HL-60/S4 treated with retinoic acid at 250 ng/mL for 4 days and 3 days (cell line): Measurements from ENCODE around the gene CLCNKA.

Experiments
- in situ Hi-C: fragments of 300-500 bp; cut with MboI; formaldehyde crosslinking; loops from 2 replicates; pipeline ENCODE4 v1.7.0; 2022; ENCODE audit warnings: low sequenced_read_pairs

The CLCNKA gene

DNA sequence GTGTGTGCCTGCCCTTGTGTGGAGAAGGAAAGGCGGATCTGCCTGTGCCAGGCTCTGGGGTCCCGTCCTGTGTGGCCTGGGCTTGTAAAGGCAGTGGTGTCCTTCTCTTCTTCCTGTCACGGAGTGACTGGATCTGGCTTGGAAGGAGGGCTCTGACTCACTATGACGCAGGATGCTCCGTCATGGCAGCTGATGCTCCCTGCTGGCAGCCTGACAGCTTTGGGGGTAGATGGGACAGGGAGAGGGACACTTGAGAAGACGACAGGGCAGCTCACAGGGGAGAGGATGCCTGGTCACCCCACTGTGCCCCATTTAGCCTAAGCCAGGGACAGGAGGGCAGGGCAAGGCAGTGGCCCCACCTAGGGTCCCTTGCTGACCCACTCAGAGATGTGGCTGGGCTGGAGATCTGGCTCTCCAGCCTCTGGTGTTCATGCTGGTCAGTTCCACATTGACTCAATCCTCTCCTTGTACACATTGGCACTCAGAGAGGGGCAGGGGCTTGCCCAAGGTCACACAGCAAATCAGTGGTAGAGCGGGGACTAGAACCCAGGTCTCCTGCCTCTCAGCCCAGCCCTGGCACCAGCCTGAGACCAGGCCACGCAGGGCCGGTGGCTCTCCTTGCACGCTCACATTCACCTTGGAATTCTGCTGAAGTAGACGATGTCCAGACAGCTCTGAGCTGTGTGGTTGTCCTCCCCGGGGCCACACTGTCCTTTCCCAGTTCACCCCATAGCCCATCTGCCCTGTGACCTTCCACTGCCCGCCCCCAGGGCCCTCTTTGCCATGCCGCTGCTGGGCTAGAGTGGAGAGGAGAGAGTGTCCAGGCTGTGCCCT, 54.4 kb downstream of the CLCNKA start:
- in situ Hi-C loops, result loop anchor here (25.0 kb wide), 1 partner anchor 536 kb away; the partner anchor contains the start of gene NBPF1

DNA sequence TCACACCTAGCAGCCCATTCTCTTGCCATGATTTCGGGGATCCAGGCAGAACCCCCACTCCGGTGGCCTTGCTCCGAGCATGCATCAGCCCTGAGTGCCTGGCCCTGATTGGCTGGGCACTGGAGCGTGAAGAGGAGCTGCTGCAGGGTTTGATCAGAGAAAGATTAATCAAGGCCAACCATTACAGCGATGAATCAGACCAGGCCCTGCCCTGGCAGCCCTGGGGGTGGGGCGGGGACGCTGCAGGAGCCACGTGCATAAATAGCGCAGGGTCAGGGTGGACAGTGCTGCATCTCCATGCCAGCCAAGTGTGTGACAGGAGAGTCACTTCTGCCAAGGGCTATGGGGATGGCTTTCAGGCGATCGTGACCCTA, 55.0 kb downstream of the CLCNKA start:
- in situ Hi-C loops, result loop anchor here (25.0 kb wide), 1 partner anchor 535 kb away; the partner anchor contains the start of gene NBPF1

DNA sequence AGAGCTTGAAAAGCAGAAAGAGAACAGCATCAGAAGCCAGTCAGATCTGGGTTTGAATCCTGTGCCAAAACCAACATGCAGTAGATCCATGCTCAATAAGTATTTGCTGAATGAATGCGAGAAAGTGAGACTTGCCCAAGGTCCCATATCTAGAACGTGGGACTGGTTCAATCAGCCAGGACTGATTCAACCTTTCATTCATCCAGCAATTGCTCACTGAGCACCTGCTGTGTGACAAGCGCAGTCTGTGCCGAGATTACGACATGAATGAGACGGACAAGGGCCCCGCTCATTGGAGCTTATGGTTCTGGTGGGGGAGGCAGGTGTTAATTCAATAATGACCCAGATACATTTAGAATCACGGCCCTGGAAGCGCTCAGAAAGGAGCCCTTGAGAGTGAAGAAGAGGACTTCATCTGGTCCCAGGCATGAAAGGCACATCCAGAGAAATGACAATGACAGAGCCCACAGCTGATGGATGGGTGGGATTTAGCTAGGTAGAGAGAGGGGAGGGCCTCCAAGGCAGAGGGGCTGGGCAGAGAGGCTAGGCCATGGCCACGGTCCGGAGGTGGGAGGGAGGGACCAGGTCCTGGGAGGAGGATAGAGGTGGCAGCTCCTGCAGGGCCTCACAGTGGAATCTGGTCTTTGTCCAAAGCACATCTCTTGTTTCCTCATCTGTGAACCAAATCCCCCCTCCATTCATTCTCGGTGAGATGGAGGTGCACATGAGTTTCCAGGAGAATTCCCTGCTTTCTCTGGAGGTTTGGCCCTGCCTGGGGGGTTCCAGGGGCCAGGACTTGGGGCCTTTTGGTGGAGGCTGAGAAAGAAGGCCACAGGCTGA, 55.8 kb downstream of the CLCNKA start:
- in situ Hi-C loops, result loop anchor here (25.0 kb wide), 1 partner anchor 535 kb away; the partner anchor contains the start of gene NBPF1

DNA sequence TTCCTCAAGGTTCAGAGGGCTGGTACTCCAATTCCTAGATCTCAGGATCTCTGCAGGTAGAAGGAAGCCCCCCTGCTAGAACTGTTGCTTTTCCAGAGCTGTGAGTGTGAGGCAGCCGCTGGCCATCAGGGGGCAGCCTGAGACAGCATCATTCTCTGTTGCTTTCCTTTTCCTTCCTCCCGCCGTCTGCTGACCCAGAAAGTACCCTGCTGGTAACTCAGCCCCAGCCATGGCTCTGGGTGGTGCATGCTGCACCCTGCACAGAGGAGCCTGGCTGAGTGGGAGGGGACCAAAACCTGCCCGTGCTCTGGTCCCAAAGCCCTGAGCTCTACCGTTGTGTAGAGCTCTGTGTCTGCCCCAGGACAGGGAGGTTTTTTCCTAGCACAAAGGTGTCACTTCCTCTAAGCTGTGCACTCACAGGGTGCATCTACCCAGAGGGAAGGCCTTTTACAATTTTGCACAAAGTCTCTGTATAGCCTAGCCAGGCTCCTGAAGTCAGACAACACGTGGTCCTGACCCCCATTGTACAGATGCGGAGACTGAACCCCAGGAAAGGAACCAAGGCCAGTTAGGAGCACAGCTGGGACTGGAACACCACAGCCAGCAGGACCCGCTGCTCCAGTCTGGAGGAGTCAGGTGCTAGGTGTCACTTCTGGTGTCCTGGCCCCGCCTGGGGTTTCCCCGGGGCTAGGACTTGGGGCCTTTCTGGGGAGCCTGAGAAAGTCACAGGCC, 57.3 kb downstream of the CLCNKA start:
- in situ Hi-C loops, result loop anchor here (25.0 kb wide), 1 partner anchor 533 kb away; the partner anchor contains the start of gene NBPF1

DNA sequence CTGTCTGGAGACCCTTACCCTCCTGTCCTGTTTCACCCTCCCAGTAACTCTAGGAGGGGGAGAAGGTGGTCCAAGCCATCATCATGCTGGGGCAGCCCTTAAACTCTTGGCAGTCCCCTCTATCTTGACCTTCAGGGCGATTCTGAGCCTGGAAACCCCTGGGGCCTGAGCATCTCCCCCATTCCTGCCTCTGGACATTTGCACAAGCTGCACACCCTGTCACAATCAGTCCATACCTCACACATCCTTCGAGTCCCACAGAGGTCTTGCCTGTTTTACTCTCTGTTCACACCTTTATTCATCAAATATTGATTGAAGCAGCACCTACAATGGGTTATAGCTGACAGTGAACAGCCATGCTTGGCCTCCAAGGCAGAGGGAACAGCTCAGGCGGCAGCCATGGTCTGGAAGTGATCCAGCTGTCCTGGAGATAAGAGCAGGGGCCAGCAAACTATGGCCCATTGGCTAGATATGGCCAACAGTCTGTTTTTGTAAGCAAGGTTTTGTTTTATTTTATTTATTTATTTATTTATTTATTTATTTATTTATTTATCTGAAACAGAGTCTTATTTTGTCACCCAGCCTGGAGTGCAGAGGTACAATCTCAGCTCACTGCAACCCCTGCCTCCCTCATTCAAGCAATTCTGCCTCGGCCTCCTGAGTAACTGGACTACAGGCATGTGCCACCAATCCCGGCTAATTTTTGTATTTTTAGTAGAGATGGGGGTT, 58.8 kb downstream of the CLCNKA start:
- in situ Hi-C loops, result loop anchor here (5.0 to 25.0 kb wide), 2 partner anchors 107 to 532 kb away; partner anchors contain the start of gene NBPF1

DNA sequence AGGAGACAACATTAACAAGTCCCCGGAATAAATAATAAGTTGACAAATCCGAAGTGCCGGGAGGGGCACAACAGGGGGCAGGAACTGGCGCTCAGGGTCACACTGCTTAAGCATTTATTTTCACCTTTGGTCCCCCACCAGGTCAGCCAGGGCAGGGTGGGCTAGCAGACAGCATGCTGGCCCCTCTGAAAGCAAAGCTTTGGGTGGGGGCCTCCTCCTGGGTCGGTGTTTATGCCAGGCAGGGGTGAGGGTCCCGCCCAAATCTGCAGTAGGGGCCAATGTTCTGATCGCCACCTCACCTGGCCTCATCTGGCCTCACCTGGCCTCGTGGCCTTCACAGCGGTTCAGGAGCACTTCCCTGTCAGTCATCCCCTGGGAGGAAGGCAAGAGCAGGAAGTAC, 59.8 kb downstream of the CLCNKA start:
- in situ Hi-C loops, result loop anchor here (5.0 to 25.0 kb wide), 2 partner anchors 106 to 531 kb away; partner anchors contain the start of gene NBPF1

DNA sequence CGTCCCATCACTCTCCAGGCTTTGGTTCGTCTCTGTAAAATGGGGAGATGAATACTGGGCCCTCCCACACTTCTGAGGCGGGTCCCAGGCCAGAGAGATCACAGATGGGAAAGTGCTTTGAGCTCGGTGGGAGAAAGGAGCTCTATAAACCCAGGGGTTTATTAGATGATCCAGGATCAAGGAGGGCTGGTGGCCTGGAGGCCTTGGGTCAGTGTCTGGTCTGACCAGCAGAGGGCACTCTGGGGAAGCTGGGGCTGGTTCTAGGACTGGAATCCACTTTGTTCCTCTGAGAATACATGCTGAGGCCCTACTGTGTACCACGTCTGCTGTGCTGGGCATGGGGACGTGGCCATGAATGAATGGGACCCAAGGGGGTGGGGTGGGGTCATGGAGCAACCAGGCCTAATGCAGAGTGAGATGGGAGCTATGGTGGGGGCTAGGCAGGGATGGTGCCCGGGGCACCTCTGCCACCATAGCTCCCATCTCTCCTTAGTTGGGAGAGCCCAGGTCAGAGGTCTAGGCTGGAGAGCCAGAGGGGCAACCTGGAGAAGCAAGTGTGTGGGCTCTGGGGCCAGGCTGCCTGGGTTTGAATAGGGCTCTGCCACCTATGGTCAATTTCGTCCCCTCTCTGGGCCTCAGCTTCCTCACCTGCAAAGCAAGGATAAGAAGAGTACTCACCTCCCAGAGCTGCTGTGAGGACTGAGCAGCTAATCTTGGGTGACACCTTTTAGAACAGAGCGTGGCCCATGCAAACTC, 60.6 kb downstream of the CLCNKA start:
- in situ Hi-C loops, result loop anchor here (5.0 to 25.0 kb wide), 2 partner anchors 105 to 530 kb away; partner anchors contain the start of gene NBPF1

DNA sequence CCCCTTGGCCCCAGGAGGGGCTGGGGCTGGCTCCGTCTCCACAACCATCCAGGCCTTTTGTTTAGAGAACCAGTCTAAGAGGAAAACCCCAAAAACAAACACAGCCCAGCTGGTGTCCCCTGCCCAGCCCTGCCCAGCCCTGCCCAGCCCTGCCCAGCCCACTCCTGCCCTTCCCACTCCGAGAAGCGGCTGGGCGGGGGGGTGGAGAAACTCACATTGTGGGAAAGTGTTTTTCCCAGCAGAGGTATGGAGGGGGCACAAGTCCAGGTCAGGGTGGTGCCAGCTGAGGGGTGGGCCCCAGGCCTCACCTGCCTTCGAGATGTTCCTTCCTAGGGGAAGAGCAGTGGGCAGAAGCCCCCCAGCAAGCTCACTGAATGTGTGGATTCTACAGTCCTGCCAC, 61.6 kb downstream of the CLCNKA start:
- in situ Hi-C loops, result loop anchor here (5.0 to 25.0 kb wide), 2 partner anchors 104 to 529 kb away; partner anchors contain the start of gene NBPF1
